Omental fat pad (tissue), 4 donors: ENCODE measurements around the gene PODXL. TPM values are rescaled to one million over a fixed set of nuclear protein-coding genes. Genes with fewer than 3 reads are reported as not detected.
A peak's percentile ranks its signal among the peaks of the same experiment; 100 is the strongest.

Experiments used
- ATAC-seq: fragments of 150-250 bp; one replicate; pipeline ENCODE4 v1.9.1; 2016; ENCODE audit warnings: mild to moderate bottlenecking, moderate library complexity; ENCODE audit not compliant: low FRiP score
- DNase-seq: peaks from one replicate; pipeline ENCODE4 v3.0.0-alpha.2; 2019; ENCODE audit warnings: low spot score
- total RNA-seq, 4 donors: library from RNA; depleted of rRNA; stranded (reverse); fragments of >200 nt; gene quantifications; one replicate each; pipeline ENCODE4 v1.1.0, GENCODE V29; 2016
- TF ChIP-seq, protein P1 (sequence below), 3 donors: fragments of 450-650 bp; IDR thresholded peaks; one replicate each; pipeline ENCODE4 v1.5.1; 2016 to 2017; ENCODE audit warnings: antibody characterized with exemption in 3 of 3, mild to moderate bottlenecking in 3 of 3, moderate library complexity in 2 of 3

PODXL gene
- total RNA-seq, 4 donors from 2014 or later = 40.0 to 102 (median 71.6) TPM

- TF ChIP-seq, protein P1, sequence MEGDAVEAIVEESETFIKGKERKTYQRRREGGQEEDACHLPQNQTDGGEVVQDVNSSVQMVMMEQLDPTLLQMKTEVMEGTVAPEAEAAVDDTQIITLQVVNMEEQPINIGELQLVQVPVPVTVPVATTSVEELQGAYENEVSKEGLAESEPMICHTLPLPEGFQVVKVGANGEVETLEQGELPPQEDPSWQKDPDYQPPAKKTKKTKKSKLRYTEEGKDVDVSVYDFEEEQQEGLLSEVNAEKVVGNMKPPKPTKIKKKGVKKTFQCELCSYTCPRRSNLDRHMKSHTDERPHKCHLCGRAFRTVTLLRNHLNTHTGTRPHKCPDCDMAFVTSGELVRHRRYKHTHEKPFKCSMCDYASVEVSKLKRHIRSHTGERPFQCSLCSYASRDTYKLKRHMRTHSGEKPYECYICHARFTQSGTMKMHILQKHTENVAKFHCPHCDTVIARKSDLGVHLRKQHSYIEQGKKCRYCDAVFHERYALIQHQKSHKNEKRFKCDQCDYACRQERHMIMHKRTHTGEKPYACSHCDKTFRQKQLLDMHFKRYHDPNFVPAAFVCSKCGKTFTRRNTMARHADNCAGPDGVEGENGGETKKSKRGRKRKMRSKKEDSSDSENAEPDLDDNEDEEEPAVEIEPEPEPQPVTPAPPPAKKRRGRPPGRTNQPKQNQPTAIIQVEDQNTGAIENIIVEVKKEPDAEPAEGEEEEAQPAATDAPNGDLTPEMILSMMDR (IDR thresholded peaks at IDR 0.05) = no peak
- DNase-seq = no peak
- no peak for ATAC-seq
These were observed 23.3 kb downstream of the PODXL start for GRCh38 chr7:131533151-131533559.

DNA sequence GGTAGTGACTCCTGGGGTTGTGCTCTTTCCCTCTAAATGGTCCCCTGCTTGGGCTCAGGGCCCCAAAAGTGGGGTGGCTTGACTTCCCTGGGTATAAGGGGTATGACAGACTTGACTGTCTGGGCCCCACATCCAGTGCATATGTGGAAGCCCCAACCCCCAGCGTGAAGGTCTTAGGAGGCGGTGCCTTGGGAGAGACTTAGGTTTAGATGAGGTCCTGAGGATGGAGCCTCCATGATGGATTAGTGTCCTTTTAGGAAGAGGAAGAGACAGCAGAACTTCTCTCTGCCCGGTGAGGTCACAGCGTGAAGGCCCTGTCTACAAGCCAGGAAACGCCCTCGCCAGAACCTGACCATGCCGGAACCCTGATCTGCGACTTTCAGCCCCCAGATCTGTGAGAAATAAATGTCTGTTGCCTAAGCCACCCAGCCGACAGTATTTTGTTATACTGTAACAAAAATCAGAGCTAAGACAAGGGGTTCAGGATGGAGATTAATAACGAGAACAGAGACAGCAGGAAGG lies 23.8 kb downstream of the PODXL start:
- DNase-seq (no peak), ATAC-seq (no peak)
- TF ChIP-seq, protein P1 (IDR thresholded peaks at IDR 0.05) = no peak

GRCh38 chr7:131530137-131530536 lies 26.3 kb downstream of the PODXL start:
- ATAC-seq (no peak), DNase-seq (no peak)
- TF ChIP-seq, protein P1 (IDR thresholded peaks at IDR 0.05) = no peak

DNA sequence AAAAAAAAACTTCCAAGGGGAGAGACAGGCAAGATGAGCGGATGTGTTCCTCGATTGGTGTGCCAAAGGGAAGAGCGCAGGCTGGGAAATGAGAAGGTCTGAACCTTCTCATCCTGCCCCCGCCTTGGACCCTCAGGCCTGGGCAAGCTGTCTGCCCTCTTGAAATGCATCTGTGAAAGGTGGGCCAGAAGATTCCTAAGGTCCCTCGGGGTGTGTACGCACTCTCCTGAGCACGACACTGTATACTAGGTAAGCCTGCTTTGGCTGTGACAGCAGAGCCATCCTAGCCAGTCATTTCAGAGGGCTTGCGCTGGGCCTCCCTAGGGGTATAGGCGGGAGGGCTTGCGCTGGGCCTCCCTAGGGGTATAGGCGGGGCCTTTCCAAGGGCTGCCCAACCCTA lies 26.8 kb downstream of the PODXL start:
- no peak for ATAC-seq
- no peak for DNase-seq
- TF ChIP-seq, protein P1 (IDR thresholded peaks at IDR 0.05) = no peak

GRCh38 chr7:131529179-131529578 lies 27.2 kb downstream of the PODXL start:
- TF ChIP-seq, protein P1 (IDR thresholded peaks at IDR 0.05) = no peak
- ATAC-seq (no peak), DNase-seq (no peak)

- DNase-seq = peak; percentile 8
- TF ChIP-seq, protein P1 (IDR thresholded peaks at IDR 0.05) = no peak
- no peak for ATAC-seq
These were observed 29.0 kb downstream of the PODXL start for GRCh38 chr7:131527456-131527855.

- DNase-seq (peak; percentile 15), ATAC-seq (no peak)
- TF ChIP-seq, protein P1 (IDR thresholded peaks at IDR 0.05) = no peak
These were observed 30.6 kb downstream of the PODXL start for GRCh38 chr7:131525820-131526219.
